ENCODE measurements around the gene ITGA8.
"Not testable (repeated sequence)": the region's sequence is repeated elsewhere in the genome, so short reads cannot be mapped to it uniquely, and the experiment has no call there.

Gene ITGA8

GRCh38 chr10:15545884-15546283 lies 173.8 kb downstream of the ITGA8 start:
- DNase-seq: no peak

- DNase-seq: no peak
These were observed 174.5 kb downstream of the ITGA8 start for GRCh38 chr10:15545266-15545665.

- DNase-seq: no peak
These were observed 175.7 kb downstream of the ITGA8 start for GRCh38 chr10:15543994-15544393.

GRCh38 chr10:15542817-15543216 lies 176.9 kb downstream of the ITGA8 start:
- DNase-seq: no peak

GRCh38 chr10:15541376-15541775 lies 178.3 kb downstream of the ITGA8 start:
- DNase-seq: no peak

GRCh38 chr10:15540727-15541126 lies 179.0 kb downstream of the ITGA8 start:
- DNase-seq: no peak

GRCh38 chr10:15539262-15539661 lies 180.5 kb downstream of the ITGA8 start:
- no peak for DNase-seq

- not testable (repeated sequence) for DNase-seq
These were observed 184.7 kb downstream of the ITGA8 start for GRCh38 chr10:15534928-15535538.

- no peak for DNase-seq
These were observed 187.6 kb downstream of the ITGA8 start for GRCh38 chr10:15531927-15532722.

GRCh38 chr10:15528859-15529239 lies 190.9 kb downstream of the ITGA8 start:
- no peak for DNase-seq

- no peak for DNase-seq
These were observed 193.0 kb downstream of the ITGA8 start for GRCh38 chr10:15526754-15527153.

GRCh38 chr10:15521328-15521903 lies 198.3 kb downstream of the ITGA8 start:
- no peak for DNase-seq

GRCh38 chr10:15518250-15518649 lies 201.5 kb downstream of the ITGA8 start:
- DNase-seq: no peak

- DNase-seq: no peak
These were observed 203.3 kb downstream of the ITGA8 start for GRCh38 chr10:15516256-15517085.

GRCh38 chr10:15515202-15515601 lies 204.5 kb downstream of the ITGA8 start:
- DNase-seq: no peak

- no peak for DNase-seq
These were observed 208.8 kb downstream of the ITGA8 start for GRCh38 chr10:15510963-15511362.

GRCh38 chr10:15505329-15505728 lies 214.4 kb downstream of the ITGA8 start:
- DNase-seq: no peak

- DNase-seq: no peak
These were observed 215.5 kb downstream of the ITGA8 start for GRCh38 chr10:15504101-15504840.

GRCh38 chr10:15494850-15495506 lies 224.7 kb downstream of the ITGA8 start:
- DNase-seq: peak; percentile 45

- DNase-seq: no peak
These were observed 227.7 kb downstream of the ITGA8 start for GRCh38 chr10:15491856-15492642.

- DNase-seq: no peak
These were observed 230.3 kb downstream of the ITGA8 start for GRCh38 chr10:15489431-15489830.

Measured in DMS79 (cell line).